Loucy (cell line): ENCODE results near the gene KLHL41.

Experiments used
- EZH2phosphoT487 ChIP-seq: fragments of 200-600 bp; IDR thresholded peaks from 2 replicates; pipeline ENCODE4 v1.6.1; 2018; ENCODE audit warnings: antibody characterized with exemption, mild to moderate bottlenecking, moderate library complexity, borderline replicate concordance
- TF ChIP-seq, protein P1 (sequence below): fragments of 200-600 bp; sonication (generic); conservative IDR thresholded peaks from 2 replicates; pipeline ENCODE4 v1.5.1; 2014; ENCODE audit warnings: mild to moderate bottlenecking, antibody characterized with exemption, low read length

- TF ChIP-seq, protein P1, sequence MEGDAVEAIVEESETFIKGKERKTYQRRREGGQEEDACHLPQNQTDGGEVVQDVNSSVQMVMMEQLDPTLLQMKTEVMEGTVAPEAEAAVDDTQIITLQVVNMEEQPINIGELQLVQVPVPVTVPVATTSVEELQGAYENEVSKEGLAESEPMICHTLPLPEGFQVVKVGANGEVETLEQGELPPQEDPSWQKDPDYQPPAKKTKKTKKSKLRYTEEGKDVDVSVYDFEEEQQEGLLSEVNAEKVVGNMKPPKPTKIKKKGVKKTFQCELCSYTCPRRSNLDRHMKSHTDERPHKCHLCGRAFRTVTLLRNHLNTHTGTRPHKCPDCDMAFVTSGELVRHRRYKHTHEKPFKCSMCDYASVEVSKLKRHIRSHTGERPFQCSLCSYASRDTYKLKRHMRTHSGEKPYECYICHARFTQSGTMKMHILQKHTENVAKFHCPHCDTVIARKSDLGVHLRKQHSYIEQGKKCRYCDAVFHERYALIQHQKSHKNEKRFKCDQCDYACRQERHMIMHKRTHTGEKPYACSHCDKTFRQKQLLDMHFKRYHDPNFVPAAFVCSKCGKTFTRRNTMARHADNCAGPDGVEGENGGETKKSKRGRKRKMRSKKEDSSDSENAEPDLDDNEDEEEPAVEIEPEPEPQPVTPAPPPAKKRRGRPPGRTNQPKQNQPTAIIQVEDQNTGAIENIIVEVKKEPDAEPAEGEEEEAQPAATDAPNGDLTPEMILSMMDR = no peak
- TF ChIP-seq EZH2phosphoT487 = no peak
These were observed 64.4 kb downstream of the KLHL41 start for GRCh38 chr2:169573974-169574299.
